Neural cell (in vitro differentiated cells): ENCODE data around the gene KANK4. TPM values are rescaled to one million over a fixed set of nuclear protein-coding genes. Genes with fewer than 3 reads are reported as not detected.

Experiments
- H2AFZ ChIP-seq: fragments of 200-600, 300-800 bp; sonication (generic), shearing (Covaris generic); 2 replicates; pipeline ENCODE4 v1.6.0; 2014; ENCODE audit warnings: low read depth, mild to moderate bottlenecking, antibody characterized with exemption, low read length, moderate library complexity
- H3F3A ChIP-seq: fragments of 200-600 bp; shearing (Covaris generic); 2 replicates; pipeline ENCODE4 v1.6.1; 2016; ENCODE audit warnings: mild to moderate bottlenecking, moderate library complexity, mixed read lengths, antibody characterized with exemption, low read length; ENCODE audit not compliant: insufficient read depth, poor library complexity, severe bottlenecking
- H3K27ac ChIP-seq: fragments of 200-600, 300-800 bp; sonication (generic), shearing (Covaris generic); 2 replicates; pipeline ENCODE4 v1.5.1; 2014; ENCODE audit warnings: mild to moderate bottlenecking, low read length, moderate library complexity
- H3K27me3 ChIP-seq: fragments of 300-800, 200-600 bp; sonication (generic), shearing (Covaris generic); 2 replicates; pipeline ENCODE4 v1.6.0; 2014; ENCODE audit warnings: mild to moderate bottlenecking, low read depth, low read length, moderate library complexity; ENCODE audit not compliant: insufficient read depth
- H3K36me3 ChIP-seq: fragments of 300-800, 200-600 bp; sonication (generic), shearing (Covaris generic); 2 replicates; pipeline ENCODE4 v1.5.1; 2014; ENCODE audit warnings: mild to moderate bottlenecking, antibody characterized with exemption, low read length, moderate library complexity; ENCODE audit not compliant: insufficient read depth
- H3K4me2 ChIP-seq: fragments of 300-800, 200-600 bp; sonication (generic), shearing (Covaris generic); 2 replicates; pipeline ENCODE4 v1.6.0; 2014; ENCODE audit warnings: mild to moderate bottlenecking, low read length
- H3K4me3 ChIP-seq: fragments of 300-800, 200-600 bp; sonication (generic), shearing (Covaris generic); 2 replicates; pipeline ENCODE4 v1.5.1; 2014; ENCODE audit warnings: mild to moderate bottlenecking, low read length, moderate library complexity
- H3K79me2 ChIP-seq: fragments of 200-600 bp; shearing (Covaris generic); replicated peaks from 2 replicates; pipeline ENCODE4 v1.6.0; 2014; ENCODE audit warnings: mild to moderate bottlenecking, low read length, moderate library complexity; ENCODE audit not compliant: insufficient read depth
- H3K9ac ChIP-seq: fragments of 300-800, 200-600 bp; sonication (generic), shearing (Covaris generic); 2 replicates; pipeline ENCODE4 v1.6.1; 2016; ENCODE audit warnings: mild to moderate bottlenecking, low read length, mixed read lengths
- H3K9me2 ChIP-seq: fragments of 200-600 bp; shearing (Covaris generic); 2 replicates; pipeline ENCODE4 v1.6.1; 2016; ENCODE audit warnings: mild to moderate bottlenecking, low read length, mixed read lengths; ENCODE audit not compliant: insufficient read depth
- H3K9me3 ChIP-seq: fragments of 200-600, 300-800 bp; sonication (generic), shearing (Covaris generic); 2 replicates; pipeline ENCODE4 v1.6.1; 2016; ENCODE audit warnings: mild to moderate bottlenecking, mixed run types, low read length, moderate library complexity, mixed read lengths
- H4K20me1 ChIP-seq: fragments of 200-600 bp; shearing (Covaris generic); 2 replicates; pipeline ENCODE4 v1.6.1; 2016; ENCODE audit warnings: mild to moderate bottlenecking, mixed run types; ENCODE audit not compliant: insufficient read depth
- EP300 ChIP-seq: fragments of 450-650 bp; conservative IDR thresholded peaks from 2 replicates; pipeline ENCODE4 v1.6.1; 2014; ENCODE audit warnings: antibody characterized with exemption, mild to moderate bottlenecking, moderate library complexity; ENCODE audit not compliant: poor library complexity, severe bottlenecking
- EZH2 ChIP-seq: fragments of 200-600, 300-800 bp; shearing (Covaris generic), sonication (generic); IDR thresholded peaks from 2 replicates; pipeline ENCODE4 v1.6.1; 2014; ENCODE audit warnings: antibody characterized with exemption, low read length, borderline replicate concordance, mild to moderate bottlenecking; ENCODE audit not compliant: insufficient read depth, poor library complexity, severe bottlenecking
- MXI1 ChIP-seq: fragments of 450-650 bp; conservative IDR thresholded peaks from 2 replicates; pipeline ENCODE4 v1.6.1; 2014; ENCODE audit warnings: antibody characterized with exemption, mild to moderate bottlenecking; ENCODE audit not compliant: poor library complexity, severe bottlenecking
- POLR2AphosphoS5 ChIP-seq: IDR thresholded peaks from 2 replicates; pipeline ENCODE4 v1.6.1; 2012
- RAD21 ChIP-seq: fragments of 450-650 bp; conservative IDR thresholded peaks from 2 replicates; pipeline ENCODE4 v1.6.1; 2014; ENCODE audit warnings: antibody characterized with exemption, mild to moderate bottlenecking, moderate library complexity
- REST ChIP-seq: IDR thresholded peaks from 2 replicates; pipeline ENCODE4 v1.6.1; 2012; ENCODE audit warnings: borderline replicate concordance
- SMC3 ChIP-seq: fragments of 450-650 bp; conservative IDR thresholded peaks from 2 replicates; pipeline ENCODE4 v1.6.1; 2014; ENCODE audit warnings: antibody characterized with exemption, mild to moderate bottlenecking, moderate library complexity; ENCODE audit not compliant: poor library complexity
- TAF1 ChIP-seq: IDR thresholded peaks from 2 replicates; pipeline ENCODE4 v1.6.1; 2012; ENCODE audit warnings: low read depth
- polyA plus RNA-seq: library from polyadenylated mRNA; depleted of rRNA; stranded (reverse); fragments of >200 nt; gene quantifications from 2 replicates; pipeline ENCODE4 v1.2.3, GENCODE V29; 2014
- TF ChIP-seq, protein P1 (sequence below): fragments of 450-650 bp; IDR thresholded peaks from 2 replicates; pipeline ENCODE4 v1.5.1; 2014; ENCODE audit warnings: antibody characterized with exemption, mild to moderate bottlenecking, moderate library complexity; ENCODE audit not compliant: poor library complexity, severe bottlenecking

KANK4 gene
- polyA plus RNA-seq, 1 donor from 2014 or later, result 0.25 TPM

DNA sequence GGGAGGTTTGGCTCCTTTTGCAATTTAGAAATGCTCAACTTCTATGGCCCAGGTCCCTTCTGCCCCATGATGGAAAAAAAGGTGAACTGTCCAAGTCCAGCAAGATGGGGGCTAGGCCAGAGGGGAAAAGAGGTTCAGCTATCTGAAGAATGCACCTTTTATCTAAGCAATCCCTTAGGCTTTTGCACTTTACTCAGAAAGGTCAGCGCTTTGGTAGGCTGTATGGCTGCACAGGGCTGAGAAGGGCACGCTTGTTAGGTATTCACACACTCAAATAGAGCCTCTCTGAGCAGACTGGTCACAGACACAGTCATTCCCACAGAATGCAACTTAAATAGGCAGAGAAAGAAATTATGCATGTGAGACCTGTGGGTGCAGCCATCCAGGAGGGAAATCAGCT is 31.0 kb downstream of the KANK4 start:
- H3K27me3 ChIP-seq, result peaks cover 17% of the 10 kb centered on the region
- H3K9ac ChIP-seq, result no peak overlapping the region
- H3K36me3 ChIP-seq, result no peaks in the 10 kb centered on the region
- H3K9me2 ChIP-seq, result no peaks in the 10 kb centered on the region
- no peaks in the 10 kb centered on the region for H3F3A ChIP-seq
- no peak overlapping the region for H3K4me2 ChIP-seq
- no peak overlapping the region for H3K27ac ChIP-seq
- H3K79me2 ChIP-seq, result no peaks in the 10 kb centered on the region
- H3K9me3 ChIP-seq, result no peaks in the 10 kb centered on the region
- H4K20me1 ChIP-seq, result no peaks in the 10 kb centered on the region
- H2AFZ ChIP-seq, result no peak overlapping the region
- TF ChIP-seq, protein P1, sequence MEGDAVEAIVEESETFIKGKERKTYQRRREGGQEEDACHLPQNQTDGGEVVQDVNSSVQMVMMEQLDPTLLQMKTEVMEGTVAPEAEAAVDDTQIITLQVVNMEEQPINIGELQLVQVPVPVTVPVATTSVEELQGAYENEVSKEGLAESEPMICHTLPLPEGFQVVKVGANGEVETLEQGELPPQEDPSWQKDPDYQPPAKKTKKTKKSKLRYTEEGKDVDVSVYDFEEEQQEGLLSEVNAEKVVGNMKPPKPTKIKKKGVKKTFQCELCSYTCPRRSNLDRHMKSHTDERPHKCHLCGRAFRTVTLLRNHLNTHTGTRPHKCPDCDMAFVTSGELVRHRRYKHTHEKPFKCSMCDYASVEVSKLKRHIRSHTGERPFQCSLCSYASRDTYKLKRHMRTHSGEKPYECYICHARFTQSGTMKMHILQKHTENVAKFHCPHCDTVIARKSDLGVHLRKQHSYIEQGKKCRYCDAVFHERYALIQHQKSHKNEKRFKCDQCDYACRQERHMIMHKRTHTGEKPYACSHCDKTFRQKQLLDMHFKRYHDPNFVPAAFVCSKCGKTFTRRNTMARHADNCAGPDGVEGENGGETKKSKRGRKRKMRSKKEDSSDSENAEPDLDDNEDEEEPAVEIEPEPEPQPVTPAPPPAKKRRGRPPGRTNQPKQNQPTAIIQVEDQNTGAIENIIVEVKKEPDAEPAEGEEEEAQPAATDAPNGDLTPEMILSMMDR, result no peak
- TF ChIP-seq SMC3 (no peak), EP300 (no peak), POLR2AphosphoS5 (no peak), TAF1 (no peak), REST (no peak)
- H3K4me3 ChIP-seq, result no peak overlapping the region

- Histone ChIP-seq H3K36me3 (no peaks in the 10 kb centered on the region), H3K27me3 (peaks cover 17% of the 10 kb centered on the region), H3K9ac (no peak overlapping the region), H3K4me2 (no peak overlapping the region), H3K9me2 (no peaks in the 10 kb centered on the region), H3K9me3 (no peaks in the 10 kb centered on the region), H3K27ac (no peak overlapping the region), H3K79me2 (no peaks in the 10 kb centered on the region), H3K4me3 (no peak overlapping the region), H2AFZ (no peak overlapping the region), H4K20me1 (no peaks in the 10 kb centered on the region), H3F3A (no peaks in the 10 kb centered on the region)
- no peak for TF ChIP-seq EP300
- no peak for TF ChIP-seq MXI1
- TF ChIP-seq SMC3, result no peak
- TF ChIP-seq, protein P1, result no peak
- TF ChIP-seq RAD21, result no peak
- no peak for TF ChIP-seq TAF1
- no peak for TF ChIP-seq EZH2
- TF ChIP-seq REST, result no peak
- TF ChIP-seq POLR2AphosphoS5, result no peak
These were observed 32.4 kb downstream of the KANK4 start for GRCh38 chr1:62286786-62287224.
